ENCODE results near the gene CD55.

Gene CD55

GRCh38 chr1:207300970-207301369, 20.5 kb upstream of the CD55 start:
- DNase-seq (ENCODE audit: extremely low spot score) = no peak
- TF ChIP-seq BHLHE40 (IDR thresholded peaks at IDR 0.05; ENCODE audit: borderline replicate concordance) (no peak), LEF1 (IDR thresholded peaks at IDR 0.05; ENCODE audit: borderline replicate concordance) (no peak), SUZ12 (IDR thresholded peaks at IDR 0.05) (no peak), CTBP1 (IDR thresholded peaks at IDR 0.05; ENCODE audit: borderline replicate concordance) (no peak)
- TF ChIP-seq, protein P1, sequence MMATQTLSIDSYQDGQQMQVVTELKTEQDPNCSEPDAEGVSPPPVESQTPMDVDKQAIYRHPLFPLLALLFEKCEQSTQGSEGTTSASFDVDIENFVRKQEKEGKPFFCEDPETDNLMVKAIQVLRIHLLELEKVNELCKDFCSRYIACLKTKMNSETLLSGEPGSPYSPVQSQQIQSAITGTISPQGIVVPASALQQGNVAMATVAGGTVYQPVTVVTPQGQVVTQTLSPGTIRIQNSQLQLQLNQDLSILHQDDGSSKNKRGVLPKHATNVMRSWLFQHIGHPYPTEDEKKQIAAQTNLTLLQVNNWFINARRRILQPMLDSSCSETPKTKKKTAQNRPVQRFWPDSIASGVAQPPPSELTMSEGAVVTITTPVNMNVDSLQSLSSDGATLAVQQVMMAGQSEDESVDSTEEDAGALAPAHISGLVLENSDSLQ (IDR thresholded peaks at IDR 0.05) = no peak
- POLR2A ChIA-PET = no interaction called here
- CTCF ChIA-PET = interaction anchor here (0.7 kb wide), 1 partner anchor 13 kb away, joined by 4 read pairs; no protein-coding TSS in a partner anchor

GRCh38 chr1:207302618-207303393, 18.7 kb upstream of the CD55 start:
- CTCF ChIA-PET = no interaction called here
- TF ChIP-seq HDGF (IDR thresholded peaks at IDR 0.05; ENCODE audit: borderline replicate concordance) = no peak
- TF ChIP-seq BHLHE40 (IDR thresholded peaks at IDR 0.05; ENCODE audit: borderline replicate concordance) = no peak
- TF ChIP-seq ELF4 (IDR thresholded peaks at IDR 0.05) = no peak
- TF ChIP-seq FOXK2 (IDR thresholded peaks at IDR 0.05) = no peak
- no peak for TF ChIP-seq NFRKB (IDR thresholded peaks at IDR 0.05)
- no peak for TF ChIP-seq L3MBTL2 (conservative IDR thresholded peaks at IDR 0.05)
- TF ChIP-seq TARDBP (IDR thresholded peaks at IDR 0.05) = no peak
- no peak for TF ChIP-seq ARNT (IDR thresholded peaks at IDR 0.05)
- no peak for TF ChIP-seq ZNF384 (IDR thresholded peaks at IDR 0.05)
- TF ChIP-seq, protein P1 (IDR thresholded peaks at IDR 0.05) = no peak
- no peak for DNase-seq (ENCODE audit: extremely low spot score)
- POLR2A ChIA-PET = no interaction called here

- POLR2A ChIA-PET = no interaction called here
- DNase-seq (ENCODE audit: extremely low spot score) = no peak
- CTCF ChIA-PET = no interaction called here
- no peak for TF ChIP-seq SUZ12 (IDR thresholded peaks at IDR 0.05)
- TF ChIP-seq ARNT (IDR thresholded peaks at IDR 0.05) = no peak
These were observed 16.6 kb upstream of the CD55 start for GRCh38 chr1:207304710-207305488.

GRCh38 chr1:207305489-207305873, 16.0 kb upstream of the CD55 start:
- CTCF ChIA-PET = no interaction called here
- no peak for DNase-seq (ENCODE audit: extremely low spot score)
- no peak for TF ChIP-seq L3MBTL2 (conservative IDR thresholded peaks at IDR 0.05)
- no peak for TF ChIP-seq NFRKB (IDR thresholded peaks at IDR 0.05)
- no peak for TF ChIP-seq FOXK2 (IDR thresholded peaks at IDR 0.05)
- TF ChIP-seq CTBP1 (IDR thresholded peaks at IDR 0.05; ENCODE audit: borderline replicate concordance) = no peak
- TF ChIP-seq, protein P1 (IDR thresholded peaks at IDR 0.05) = no peak
- no peak for TF ChIP-seq SUZ12 (IDR thresholded peaks at IDR 0.05)
- TF ChIP-seq FOXA1 (IDR thresholded peaks at IDR 0.05) = no peak
- POLR2A ChIA-PET = no interaction called here

DNA sequence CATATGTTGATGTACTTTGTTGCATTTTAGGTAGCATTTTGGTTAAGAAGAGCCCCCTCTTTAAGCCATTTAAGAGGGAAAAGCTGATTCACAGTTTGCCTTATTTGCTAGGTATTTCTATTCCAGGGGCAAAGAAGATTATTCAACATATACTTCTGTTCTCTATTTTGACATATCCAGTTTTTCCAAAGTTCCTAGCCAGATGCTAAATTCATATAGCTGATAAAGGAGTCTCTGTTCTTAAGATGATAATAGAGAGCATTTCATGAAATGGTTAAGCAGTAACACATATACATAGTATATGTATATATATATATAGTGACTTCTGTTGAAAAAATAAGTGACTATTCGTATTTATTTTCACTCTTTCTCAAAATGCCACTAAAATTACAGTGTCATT, 15.5 kb upstream of the CD55 start:
- ChIA-PET POLR2A (no interaction called here), CTCF (no interaction called here)
- no peak for DNase-seq (ENCODE audit: extremely low spot score)
- TF ChIP-seq ARNT (IDR thresholded peaks at IDR 0.05) (no peak), BHLHE40 (IDR thresholded peaks at IDR 0.05; ENCODE audit: borderline replicate concordance) (no peak), HDGF (IDR thresholded peaks at IDR 0.05; ENCODE audit: borderline replicate concordance) (no peak), FOXA1 (IDR thresholded peaks at IDR 0.05) (no peak), FOXM1 (IDR thresholded peaks at IDR 0.05; ENCODE audit: borderline replicate concordance) (no peak), SUZ12 (IDR thresholded peaks at IDR 0.05) (no peak), ELF4 (IDR thresholded peaks at IDR 0.05) (no peak), SP1 (IDR thresholded peaks at IDR 0.05) (no peak), FOXK2 (IDR thresholded peaks at IDR 0.05) (no peak)
- TF ChIP-seq, protein P1 (IDR thresholded peaks at IDR 0.05) = no peak

GRCh38 chr1:207306603-207307002, 14.9 kb upstream of the CD55 start:
- TF ChIP-seq SUZ12 (IDR thresholded peaks at IDR 0.05) = no peak
- no peak for TF ChIP-seq L3MBTL2 (conservative IDR thresholded peaks at IDR 0.05)
- TF ChIP-seq SP1 (IDR thresholded peaks at IDR 0.05) = no peak
- no peak for TF ChIP-seq FOXA1 (IDR thresholded peaks at IDR 0.05)
- no peak for TF ChIP-seq ELF4 (IDR thresholded peaks at IDR 0.05)
- TF ChIP-seq ZNF384 (IDR thresholded peaks at IDR 0.05) = no peak
- TF ChIP-seq LEF1 (IDR thresholded peaks at IDR 0.05; ENCODE audit: borderline replicate concordance) = no peak
- TF ChIP-seq, protein P1 (IDR thresholded peaks at IDR 0.05) = no peak
- no peak for TF ChIP-seq FOXK2 (IDR thresholded peaks at IDR 0.05)
- no peak for TF ChIP-seq CTBP1 (IDR thresholded peaks at IDR 0.05; ENCODE audit: borderline replicate concordance)
- no peak for TF ChIP-seq TARDBP (IDR thresholded peaks at IDR 0.05)
- no peak for TF ChIP-seq NFRKB (IDR thresholded peaks at IDR 0.05)
- no peak for TF ChIP-seq BHLHE40 (IDR thresholded peaks at IDR 0.05; ENCODE audit: borderline replicate concordance)
- no peak for TF ChIP-seq ARNT (IDR thresholded peaks at IDR 0.05)
- TF ChIP-seq FOXM1 (IDR thresholded peaks at IDR 0.05; ENCODE audit: borderline replicate concordance) = no peak
- DNase-seq (ENCODE audit: extremely low spot score) = no peak
- ChIA-PET CTCF (no interaction called here), POLR2A (no interaction called here)
